Measurements from ENCODE around the gene SGK1. TPM values are rescaled to one million over a fixed set of nuclear protein-coding genes. Genes with fewer than 3 reads are reported as not detected.
"Not testable (repeated sequence)": the region's sequence is repeated elsewhere in the genome, so short reads cannot be mapped to it uniquely, and the experiment has no call there.

The SGK1 gene
- polyA plus RNA-seq, 4 donors: 46.0 to 92.6 (median 83.0) TPM

- DNase-seq (ENCODE audit: low read depth in 4 of 4, low spot score in 3 of 4): no peak
Measured at GRCh38 chr6:134307870-134308269, 10.0 kb downstream of the SGK1 start.

GRCh38 chr6:134307075-134307474, 10.8 kb downstream of the SGK1 start:
- no peak for DNase-seq (ENCODE audit: low read depth in 4 of 4, low spot score in 3 of 4)

GRCh38 chr6:134304381-134304780, 13.5 kb downstream of the SGK1 start:
- DNase-seq (ENCODE audit: low read depth in 4 of 4, low spot score in 3 of 4): not testable (repeated sequence)

GRCh38 chr6:134303891-134304290, 14.0 kb downstream of the SGK1 start:
- DNase-seq (ENCODE audit: low read depth in 4 of 4, low spot score in 3 of 4): no peak

GRCh38 chr6:134299236-134299635, 18.7 kb downstream of the SGK1 start:
- DNase-seq (ENCODE audit: low read depth in 4 of 4, low spot score in 3 of 4): no peak

- no peak for DNase-seq (ENCODE audit: low read depth in 4 of 4, low spot score in 3 of 4)
Measured at GRCh38 chr6:134296762-134297161, 21.1 kb downstream of the SGK1 start.

GRCh38 chr6:134295953-134296553, 21.9 kb downstream of the SGK1 start:
- no peak for DNase-seq (ENCODE audit: low read depth in 4 of 4, low spot score in 3 of 4)

- no peak for DNase-seq (ENCODE audit: low read depth in 4 of 4, low spot score in 3 of 4)
Measured at GRCh38 chr6:134293659-134294161, 24.2 kb downstream of the SGK1 start.

GRCh38 chr6:134291156-134291555, 26.8 kb downstream of the SGK1 start:
- no peak for DNase-seq (ENCODE audit: low read depth in 4 of 4, low spot score in 3 of 4)

- DNase-seq (ENCODE audit: low read depth in 4 of 4, low spot score in 3 of 4): no peak
Measured at GRCh38 chr6:134289204-134289575, 28.7 kb downstream of the SGK1 start.

- DNase-seq (ENCODE audit: low read depth in 4 of 4, low spot score in 3 of 4): no peak
Measured at GRCh38 chr6:134288538-134289203, 29.2 kb downstream of the SGK1 start.

- no peak for DNase-seq (ENCODE audit: low read depth in 4 of 4, low spot score in 3 of 4)
Measured at GRCh38 chr6:134287859-134288537, 29.9 kb downstream of the SGK1 start.

- no peak for DNase-seq (ENCODE audit: low read depth in 4 of 4, low spot score in 3 of 4)
Measured at GRCh38 chr6:134282816-134283215, 35.1 kb downstream of the SGK1 start.

GRCh38 chr6:134281388-134281787, 36.5 kb downstream of the SGK1 start:
- DNase-seq (ENCODE audit: low read depth in 4 of 4, low spot score in 3 of 4): no peak

- no peak for DNase-seq (ENCODE audit: low read depth in 4 of 4, low spot score in 3 of 4)
Measured at GRCh38 chr6:134278000-134278399, 39.9 kb downstream of the SGK1 start.

GRCh38 chr6:134276891-134277377, 41.0 kb downstream of the SGK1 start:
- not testable (repeated sequence) for DNase-seq (ENCODE audit: low read depth in 4 of 4, low spot score in 3 of 4)

GRCh38 chr6:134272374-134272773, 45.5 kb downstream of the SGK1 start:
- DNase-seq (ENCODE audit: low read depth in 4 of 4, low spot score in 3 of 4): no peak

- DNase-seq (ENCODE audit: low read depth in 4 of 4, low spot score in 3 of 4): peak in 3 of 4 donors; percentile 39 to 43 (median 40)
Measured at GRCh38 chr6:134267917-134268361, 50.0 kb downstream of the SGK1 start.

GRCh38 chr6:134266776-134267175, 51.1 kb downstream of the SGK1 start:
- DNase-seq (ENCODE audit: low read depth in 4 of 4, low spot score in 3 of 4): no peak

- DNase-seq (ENCODE audit: low read depth in 4 of 4, low spot score in 3 of 4): no peak
Measured at GRCh38 chr6:134261766-134262165, 56.1 kb downstream of the SGK1 start.

- DNase-seq (ENCODE audit: low read depth in 4 of 4, low spot score in 3 of 4): no peak
Measured at GRCh38 chr6:134258849-134259306, 59.0 kb downstream of the SGK1 start.
